Panc1 (cell line): ENCODE results near the gene PKNOX2. TPM values are rescaled to one million over a fixed set of nuclear protein-coding genes. Genes with fewer than 3 reads are reported as not detected.

ENCODE experiments used
- ATAC-seq: fragments of 200-7000 bp; cut with Tn5 transposase; 2 replicates; pipeline ENCODE4 v1.9.1; 2020; ENCODE audit warnings: mild to moderate bottlenecking, moderate library complexity
- BruUV-seq: library from RNA; stranded (reverse); fragments of 400-500 nt; replicated peaks from 2 replicates; lab custom pipeline; 2021; lab: Mats Ljungman, UMichigan
- CTCF ChIA-PET: fragments of 300-600 bp; sonication (Branson Sonifier 250); formaldehyde crosslinking; loops from one replicate; lab custom pipeline; 2022; ENCODE audit warnings: antibody characterized with exemption; lab: Charles Lee
- POLR2A ChIA-PET: fragments of 300-600 bp; sonication (Branson Sonifier 250); formaldehyde crosslinking; loops from one replicate; lab custom pipeline; 2022; ENCODE audit warnings: antibody characterized with exemption; lab: Charles Lee
- DNase-seq: peaks from one replicate; pipeline ENCODE4 v3.0.0-alpha.2; 2010; ENCODE audit warnings: low read depth, low spot score
- H3K27ac ChIP-seq: 2 replicates; pipeline ENCODE4 v1.5.1; 2011; ENCODE audit warnings: mild to moderate bottlenecking, low read length, inconsistent platforms
- H3K27me3 ChIP-seq: fragments of 200-500 bp; sonication (Bioruptor generic); 2 replicates; pipeline ENCODE4 v1.6.0; 2014; ENCODE audit warnings: low read length, inconsistent platforms; ENCODE audit not compliant: control insufficient read depth, insufficient read depth
- H3K36me3 ChIP-seq: fragments of 200-500 bp; sonication (Bioruptor generic); 2 replicates; pipeline ENCODE4 v1.5.1; 2014; ENCODE audit warnings: inconsistent platforms, mild to moderate bottlenecking, low read length, moderate library complexity; ENCODE audit not compliant: control insufficient read depth, insufficient read depth
- H3K4me1 ChIP-seq: 2 replicates; pipeline ENCODE4 v1.5.1; 2011; ENCODE audit warnings: inconsistent platforms, mild to moderate bottlenecking, low read length, moderate library complexity; ENCODE audit not compliant: control insufficient read depth, insufficient read depth
- H3K4me3 ChIP-seq, 2 experiments: 2 replicates each; pipeline ENCODE4 v1.5.1; 2011 to 2012; ENCODE audit warnings: low read depth in 2 of 2, low read length in 2 of 2, mild to moderate bottlenecking in 2 of 2, inconsistent platforms in 1 of 2, moderate library complexity in 1 of 2
- H3K9me3 ChIP-seq: fragments of 200-500 bp; sonication (Bioruptor generic); 2 replicates; pipeline ENCODE4 v1.5.1; 2014; ENCODE audit warnings: low read depth, mild to moderate bottlenecking, inconsistent platforms, low read length, moderate library complexity; ENCODE audit not compliant: control insufficient read depth, insufficient read depth
- CTCF ChIP-seq: fragments of 450-650 bp; IDR thresholded peaks from 2 replicates; pipeline ENCODE4 v1.5.1; 2017; ENCODE audit warnings: mild to moderate bottlenecking
- POLR2AphosphoS5 ChIP-seq: IDR thresholded peaks from 2 replicates; pipeline ENCODE4 v1.6.1; 2012; ENCODE audit warnings: mild to moderate bottlenecking, low read depth, low read length, moderate library complexity
- REST ChIP-seq, 2 experiments: IDR thresholded peaks; 2 replicates each; pipeline ENCODE4 v1.6.1; 2011 to 2012; ENCODE audit warnings: low read depth in 2 of 2, control low read depth in 1 of 2, low read length in 1 of 2, mild to moderate bottlenecking in 1 of 2, moderate library complexity in 1 of 2; ENCODE audit not compliant: insufficient read depth in 1 of 2
- SIN3A ChIP-seq: IDR thresholded peaks from 2 replicates; pipeline ENCODE4 v1.6.1; 2012; ENCODE audit warnings: low read depth, mild to moderate bottlenecking, low read length, moderate library complexity, borderline replicate concordance; ENCODE audit not compliant: insufficient read depth
- TCF7L2 ChIP-seq: IDR thresholded peaks from 2 replicates; pipeline ENCODE4 v1.6.1; 2011; ENCODE audit warnings: mild to moderate bottlenecking, low read depth, low read length, inconsistent platforms
- in situ Hi-C: cut with HindIII; loops from 2 replicates; pipeline ENCODE4 v1.10.0; 2016; ENCODE audit warnings: low sequenced_read_pairs, low pct_unique_long_range_greater_than_20kb
- intact Hi-C: fragments of 100-400 bp; cut with micrococcal nuclease; formaldehyde crosslinking; loops from one replicate; pipeline ENCODE4 v1.10.0; 2022; ENCODE audit not compliant: unreplicated experiment
- total RNA-seq: library from RNA; stranded (reverse); gene quantifications from one replicate; pipeline ENCODE4 v1.2.1, GENCODE V29; 2021; ENCODE audit not compliant: unreplicated experiment

Gene PKNOX2
- total RNA-seq, 1 experiment from 2014 or later, result not detected

- Histone ChIP-seq H3K27me3 (peaks cover 7% of the 10 kb centered on the region; the same call in 1 of the 2 replicates), H3K27ac (no peak overlapping the region; the same call in 1 of the 2 replicates), H3K4me3 (no peak overlapping the region), H3K36me3 (no peaks in the 10 kb centered on the region), H3K9me3 (no peaks in the 10 kb centered on the region), H3K4me1 (peaks cover 22% of the 10 kb centered on the region)
- ChIA-PET CTCF (no interaction called here), POLR2A (no interaction called here)
- in situ Hi-C loops (no loop called here), intact Hi-C loops (no loop called here)
- DNase-seq, result no peak
- no TSS peak for BruUV-seq
- no peak; the same call in none of the 2 replicates for ATAC-seq
- no peak for TF ChIP-seq CTCF
- no peak for TF ChIP-seq SIN3A
- TF ChIP-seq TCF7L2, result no peak
- no peak for TF ChIP-seq POLR2AphosphoS5
- TF ChIP-seq REST (IDR thresholded peaks at IDR 0.05; ENCODE audit: insufficient read depth in 1 of 2, low read depth in 2 of 2, low read length in 1 of 2), result no peak
Measured at GRCh38 chr11:125301346-125301745, 136.8 kb downstream of the PKNOX2 start.

GRCh38 chr11:125303186-125303585 lies 138.6 kb downstream of the PKNOX2 start:
- no peak for TF ChIP-seq SIN3A
- TF ChIP-seq POLR2AphosphoS5, result no peak
- TF ChIP-seq CTCF, result no peak
- TF ChIP-seq REST (IDR thresholded peaks at IDR 0.05; ENCODE audit: insufficient read depth in 1 of 2, low read depth in 2 of 2, low read length in 1 of 2), result no peak
- no peak for TF ChIP-seq TCF7L2
- no TSS peak for BruUV-seq
- in situ Hi-C loops, result no loop called here
- ChIA-PET CTCF (no interaction called here), POLR2A (no interaction called here)
- no peaks in the 10 kb centered on the region for H3K9me3 ChIP-seq
- peaks cover 22% of the 10 kb centered on the region for H3K4me1 ChIP-seq
- ATAC-seq (no peak), DNase-seq (no peak)
- intact Hi-C loops, result no loop called here
- H3K27me3 ChIP-seq, result peaks cover 6% of the 10 kb centered on the region; the same call in 1 of the 2 replicates
- H3K4me3 ChIP-seq, result no peak overlapping the region
- H3K36me3 ChIP-seq, result no peaks in the 10 kb centered on the region
- H3K27ac ChIP-seq, result no peak overlapping the region
